ENCODE results near the gene TBC1D22A.

Gene TBC1D22A

GRCh38 chr22:46809153-46809885, 46.9 kb downstream of the TBC1D22A start:
- CTCF ChIA-PET: interaction anchor here (1.7 kb wide), 1 partner anchor 10 kb away, joined by 9 read pairs; no protein-coding TSS in a partner anchor
- POLR2A ChIA-PET: no interaction called here
- DNase-seq (ENCODE audit: extremely low spot score): no peak
- no peak for TF ChIP-seq CTCF (IDR thresholded peaks at IDR 0.05; ENCODE audit: control extremely low read depth, extremely low read depth, low read depth, missing control alignments)

- TF ChIP-seq CTCF (IDR thresholded peaks at IDR 0.05; ENCODE audit: control extremely low read depth, extremely low read depth, low read depth, missing control alignments): no peak
- DNase-seq (ENCODE audit: extremely low spot score): no peak
- CTCF ChIA-PET: interaction anchor here (0.8 to 4.9 kb wide), 4 partner anchors 8 to 52 kb away, joined by 3 to 31 read pairs (median 5); no protein-coding TSS in a partner anchor
- POLR2A ChIA-PET: no interaction called here
Observed at GRCh38 chr22:46810856-46811786, 48.7 kb downstream of the TBC1D22A start.

- CTCF ChIA-PET: interaction anchor here (1.7 to 4.9 kb wide), 2 partner anchors 9 to 14 kb away, joined by 6 to 31 read pairs; no protein-coding TSS in a partner anchor
- POLR2A ChIA-PET: no interaction called here
- DNase-seq (ENCODE audit: extremely low spot score): no peak
- TF ChIP-seq CTCF (IDR thresholded peaks at IDR 0.05; ENCODE audit: control extremely low read depth, extremely low read depth, low read depth, missing control alignments): no peak
Observed at GRCh38 chr22:46812034-46812605, 49.7 kb downstream of the TBC1D22A start.

GRCh38 chr22:46812788-46813187, 50.3 kb downstream of the TBC1D22A start:
- CTCF ChIA-PET: interaction anchor here (1.7 to 4.9 kb wide), 2 partner anchors 10 to 14 kb away, joined by 6 to 31 read pairs; no protein-coding TSS in a partner anchor
- POLR2A ChIA-PET: no interaction called here
- TF ChIP-seq CTCF (IDR thresholded peaks at IDR 0.05; ENCODE audit: control extremely low read depth, extremely low read depth, low read depth, missing control alignments): no peak
- DNase-seq (ENCODE audit: extremely low spot score): no peak

- TF ChIP-seq CTCF (IDR thresholded peaks at IDR 0.05; ENCODE audit: control extremely low read depth, extremely low read depth, low read depth, missing control alignments): no peak
- ChIA-PET CTCF (interaction anchor here (4.9 kb wide), 1 partner anchor 11 kb away, joined by 31 read pairs; no protein-coding TSS in a partner anchor), POLR2A (no interaction called here)
- no peak for DNase-seq (ENCODE audit: extremely low spot score)
Observed at GRCh38 chr22:46813816-46814597, 51.6 kb downstream of the TBC1D22A start.
